SK-N-SH (cell line): ENCODE results near the gene IFITM5. TPM values are rescaled to one million over a fixed set of nuclear protein-coding genes. Genes with fewer than 3 reads are reported as not detected.
A peak's percentile ranks its signal among the peaks of the same experiment; 100 is the strongest.

Source experiments
- CTCF ChIA-PET: fragments of 300-600, 350-600 bp; formaldehyde crosslinking; extraction: SDS; loops from one replicate; lab custom pipeline; 2021; lab: Yijun Ruan, JAX
- POLR2A ChIA-PET: fragments of 350-600 bp; sonication (Branson Sonifier 250); formaldehyde crosslinking; extraction: SDS; loops from one replicate; lab custom pipeline; 2020; ENCODE audit warnings: antibody characterized with exemption, inconsistent platforms; lab: Yijun Ruan, JAX
- DNase-seq: peaks from one replicate; pipeline ENCODE4 v3.0.0; 2012
- H2AFZ ChIP-seq: fragments of 200-600 bp; sonication (generic); 2 replicates; pipeline ENCODE4 v1.8.1; 2016; ENCODE audit warnings: antibody characterized with exemption, mild to moderate bottlenecking, low read depth
- H3F3A ChIP-seq: fragments of 200-600 bp; sonication (generic); replicated peaks from 2 replicates; pipeline ENCODE3; 2016; ENCODE audit warnings: antibody characterized with exemption, mild to moderate bottlenecking; ENCODE audit not compliant: insufficient read depth
- H3K27ac ChIP-seq, 2 experiments: fragments of 200-500 bp in 1 of 2; fragments of 200-600 bp in 1 of 2; sonication (Bioruptor generic) in 1 of 2; sonication (generic), shearing (Covaris generic) in 1 of 2; 2 replicates each; pipeline versions ENCODE4 v1.5.1 to v1.6.1; 2014 to 2016; ENCODE audit warnings: low read depth in 2 of 2, inconsistent platforms in 1 of 2, low read length in 1 of 2, mild to moderate bottlenecking in 1 of 2, mixed read lengths in 1 of 2
- H3K27me3 ChIP-seq: fragments of 200-600 bp; sonication (generic), shearing (Covaris generic); 2 replicates; pipeline ENCODE4 v1.6.1; 2016; ENCODE audit warnings: mixed run types; ENCODE audit not compliant: insufficient read depth
- H3K36me3 ChIP-seq, 2 experiments: fragments of 200-500 bp in 1 of 2; fragments of 200-600 bp in 1 of 2; sonication (Bioruptor generic) in 1 of 2; sonication (generic) in 1 of 2; replicated peaks in 1 of 2; 2 replicates each; pipeline versions ENCODE3 to v1.5.1; 2014 to 2016; ENCODE audit warnings: low read length in 1 of 2, mild to moderate bottlenecking in 1 of 2; ENCODE audit not compliant: insufficient read depth in 2 of 2, control insufficient read depth in 1 of 2
- H3K4me1 ChIP-seq, 2 experiments: fragments of 200-500 bp in 1 of 2; fragments of 200-600 bp in 1 of 2; sonication (Bioruptor generic) in 1 of 2; sonication (generic), shearing (Covaris generic) in 1 of 2; 2 replicates each; pipeline versions ENCODE4 v1.5.1 to v1.6.1; 2014 to 2016; ENCODE audit warnings: low read depth in 1 of 2, low read length in 1 of 2, mixed run types in 1 of 2; ENCODE audit not compliant: insufficient read depth in 2 of 2, control insufficient read depth in 1 of 2
- H3K4me2 ChIP-seq: fragments of 200-600 bp; sonication (generic), shearing (Covaris generic); 2 replicates; pipeline ENCODE4 v1.6.1; 2017; ENCODE audit warnings: mixed run types
- H3K4me3 ChIP-seq, 2 experiments: fragments of 200-500 bp in 1 of 2; fragments of 200-600 bp in 1 of 2; sonication (Bioruptor generic) in 1 of 2; sonication (generic), shearing (Covaris generic) in 1 of 2; 2 replicates each; pipeline versions ENCODE4 v1.5.1 to v1.8.1; 2014 to 2016; ENCODE audit warnings: low read depth in 2 of 2, inconsistent platforms in 1 of 2, low read length in 1 of 2, mild to moderate bottlenecking in 1 of 2, mixed read lengths in 1 of 2, moderate library complexity in 1 of 2
- H3K79me2 ChIP-seq: fragments of 200-600 bp; sonication (generic); 2 replicates; pipeline ENCODE4 v1.8.1; 2017; ENCODE audit warnings: mild to moderate bottlenecking; ENCODE audit not compliant: insufficient read depth
- H3K9ac ChIP-seq: fragments of 200-600 bp; sonication (generic); 2 replicates; pipeline ENCODE4 v1.6.1; 2017; ENCODE audit warnings: mixed run types
- H3K9me2 ChIP-seq: fragments of 200-600 bp; sonication (generic); 2 replicates; pipeline ENCODE4 v1.6.1; 2017; ENCODE audit warnings: mixed run types
- H3K9me3 ChIP-seq: fragments of 200-600 bp; sonication (generic); 2 replicates; pipeline ENCODE4 v1.6.1; 2017; ENCODE audit warnings: mixed run types, mild to moderate bottlenecking, moderate library complexity
- H4K20me1 ChIP-seq: fragments of 200-600 bp; sonication (generic); 2 replicates; pipeline ENCODE4 v1.6.1; 2017; ENCODE audit warnings: mild to moderate bottlenecking, mixed run types; ENCODE audit not compliant: insufficient read depth
- ELF1 ChIP-seq: IDR thresholded peaks from 2 replicates; pipeline ENCODE4 v1.4.0; 2012
- EP300 ChIP-seq, 2 experiments: IDR thresholded peaks; 2 replicates each; pipeline versions ENCODE4 v1.4.0 to v1.6.1; 2012; ENCODE audit warnings: borderline replicate concordance in 1 of 2, low read depth in 1 of 2, low read length in 1 of 2
- FOSL2 ChIP-seq: IDR thresholded peaks from 2 replicates; pipeline ENCODE4 v1.4.0; 2012; ENCODE audit warnings: low read depth, mild to moderate bottlenecking, moderate library complexity, borderline replicate concordance
- FOXJ3 ChIP-seq: sonication (generic); formaldehyde crosslinking; IDR thresholded peaks from 2 replicates; pipeline ENCODE4 v1.5.1; 2020; ENCODE audit warnings: mild to moderate bottlenecking, missing genetic modification reagents
- FOXM1 ChIP-seq: IDR thresholded peaks from 2 replicates; pipeline ENCODE4 v1.4.0; 2012; ENCODE audit warnings: low read depth, mild to moderate bottlenecking
- GATA2 ChIP-seq: sonication (generic); formaldehyde crosslinking; IDR thresholded peaks from 2 replicates; pipeline ENCODE4 v1.5.0; 2020; ENCODE audit warnings: mild to moderate bottlenecking, missing genetic modification reagents
- JUND ChIP-seq: IDR thresholded peaks from 2 replicates; pipeline ENCODE4 v1.4.0; 2012
- MXI1 ChIP-seq: IDR thresholded peaks from 2 replicates; pipeline ENCODE4 v1.6.1; 2012; ENCODE audit warnings: mild to moderate bottlenecking, low read depth, low read length, improper control_type of control experiment
- POLR2AphosphoS5 ChIP-seq: IDR thresholded peaks from 2 replicates; pipeline ENCODE4 v1.6.1; 2012; ENCODE audit warnings: low read depth, low read length
- RAD21 ChIP-seq: IDR thresholded peaks from 2 replicates; pipeline ENCODE4 v1.6.1; 2012; ENCODE audit warnings: mild to moderate bottlenecking, low read length
- SIN3A ChIP-seq: IDR thresholded peaks from 2 replicates; pipeline ENCODE4 v1.6.1; 2012; ENCODE audit warnings: low read depth, mild to moderate bottlenecking, low read length, moderate library complexity, borderline replicate concordance
- SMC3 ChIP-seq: IDR thresholded peaks from 2 replicates; pipeline ENCODE4 v1.6.1; 2012; ENCODE audit warnings: low read depth, low read length, improper control_type of control experiment
- TCF12 ChIP-seq: IDR thresholded peaks from 2 replicates; pipeline ENCODE4 v1.4.0; 2012
- TEAD4 ChIP-seq: IDR thresholded peaks from 2 replicates; pipeline ENCODE4 v1.4.0; 2012; ENCODE audit warnings: mild to moderate bottlenecking, borderline replicate concordance; ENCODE audit not compliant: insufficient read depth
- YY1 ChIP-seq: IDR thresholded peaks from 2 replicates; pipeline ENCODE4 v1.4.0; 2012; ENCODE audit warnings: low read depth, mild to moderate bottlenecking
- WGBS: methylation state at CpG from one replicate; pipeline ENCODE4 v1.1.6; 2017; ENCODE audit warnings: low lambda C conversion rate; 5-methylcytosine and 5-hydroxymethylcytosine counted together
- polyA plus RNA-seq, 3 experiments: library from polyadenylated mRNA; depleted of rRNA; stranded (reverse); fragments of >200 nt; gene quantifications; 2 replicates each; pipeline ENCODE4 v1.2.3, GENCODE V29; 2012
- TF ChIP-seq, protein P1 (sequence below): fragments of 200-600 bp; sonication (generic); IDR thresholded peaks from 2 replicates; pipeline ENCODE4 v1.6.1; 2017; ENCODE audit warnings: antibody characterized with exemption, mild to moderate bottlenecking, moderate library complexity
- TF ChIP-seq, protein P2 (sequence below): IDR thresholded peaks from 2 replicates; pipeline ENCODE4 v1.4.0; 2012; ENCODE audit warnings: low read depth, borderline replicate concordance
- TF ChIP-seq, protein P3 (sequence below): IDR thresholded peaks from 2 replicates; pipeline ENCODE4 v1.4.0; 2012; ENCODE audit warnings: low read depth

The IFITM5 gene
- polyA plus RNA-seq, 1 of the 3 experiments (the other 2 are of a cell fraction): not detected

DNA sequence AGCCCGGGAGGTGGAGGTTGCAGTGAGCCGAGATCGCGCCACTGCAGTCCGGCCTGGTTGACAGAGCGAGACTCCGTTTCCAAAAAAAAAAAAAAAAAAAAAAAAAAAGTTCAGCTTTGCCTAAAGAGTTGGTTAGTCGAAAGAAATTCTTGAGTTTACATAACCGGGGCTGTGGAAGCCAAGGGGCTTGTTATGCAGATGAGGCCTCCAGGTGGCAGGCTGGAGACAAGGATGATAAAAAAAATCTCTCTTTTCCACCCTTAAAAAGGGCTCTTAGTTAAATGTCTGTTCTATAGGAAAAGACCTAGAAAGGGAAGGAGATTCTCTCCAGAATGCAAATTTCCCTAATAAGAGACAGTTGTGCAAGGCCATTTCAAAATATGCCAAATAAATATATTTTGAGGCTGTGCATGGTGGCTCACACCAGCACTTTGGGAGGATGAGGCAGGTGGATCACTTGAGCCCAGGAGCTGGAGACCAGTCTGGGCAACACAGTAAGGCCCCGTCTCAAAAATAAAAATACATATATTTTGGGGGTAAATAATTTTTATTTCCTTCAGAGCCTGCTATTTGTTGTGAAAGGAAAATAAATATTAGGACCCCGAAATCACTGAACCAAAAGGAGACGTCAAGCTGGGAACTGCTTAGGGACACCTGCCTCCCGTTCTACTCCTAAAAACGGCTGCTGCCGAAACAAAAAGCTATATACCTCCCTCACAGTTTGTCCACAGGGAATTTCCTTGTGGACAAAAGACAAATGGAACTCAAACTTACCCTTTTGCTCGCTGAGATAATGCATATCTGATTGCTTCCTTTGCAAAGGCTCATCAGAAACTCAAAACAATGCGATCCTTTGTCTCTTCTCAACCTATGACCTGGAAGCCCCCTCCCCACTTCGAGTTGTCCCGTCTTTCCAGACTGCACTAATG lies 5.9 kb upstream of the IFITM5 start:
- Histone ChIP-seq H3K9me2 (no peaks in the 10 kb centered on the region), H4K20me1 (no peaks in the 10 kb centered on the region), H3K4me3 (no peak overlapping the region), H3F3A (peaks cover 13% of the 10 kb centered on the region), H3K27ac (no peak overlapping the region), H3K9ac (no peak overlapping the region), H3K4me2 (no peak overlapping the region), H3K9me3 (no peaks in the 10 kb centered on the region), H3K36me3 (peaks cover 0 to 3% of the 10 kb centered on the region in 2 experiments), H2AFZ (no peak overlapping the region), H3K4me1 (peaks cover 5 to 6% of the 10 kb centered on the region in 2 experiments; a peak in 1 of 4 replicates), H3K79me2 (peaks cover 11% of the 10 kb centered on the region; the same call in 1 of the 2 replicates), H3K27me3 (no peaks in the 10 kb centered on the region)
- DNase-seq: peak; percentile 82
- 54% methylated on average over 18 of the region's 19 CpGs for WGBS
- TF ChIP-seq ELF1 (no peak), TEAD4 (no peak), RAD21 (peak; percentile 69), JUND (no peak), SMC3 (peak; percentile 77), POLR2AphosphoS5 (no peak)
- TF ChIP-seq, protein P1, sequence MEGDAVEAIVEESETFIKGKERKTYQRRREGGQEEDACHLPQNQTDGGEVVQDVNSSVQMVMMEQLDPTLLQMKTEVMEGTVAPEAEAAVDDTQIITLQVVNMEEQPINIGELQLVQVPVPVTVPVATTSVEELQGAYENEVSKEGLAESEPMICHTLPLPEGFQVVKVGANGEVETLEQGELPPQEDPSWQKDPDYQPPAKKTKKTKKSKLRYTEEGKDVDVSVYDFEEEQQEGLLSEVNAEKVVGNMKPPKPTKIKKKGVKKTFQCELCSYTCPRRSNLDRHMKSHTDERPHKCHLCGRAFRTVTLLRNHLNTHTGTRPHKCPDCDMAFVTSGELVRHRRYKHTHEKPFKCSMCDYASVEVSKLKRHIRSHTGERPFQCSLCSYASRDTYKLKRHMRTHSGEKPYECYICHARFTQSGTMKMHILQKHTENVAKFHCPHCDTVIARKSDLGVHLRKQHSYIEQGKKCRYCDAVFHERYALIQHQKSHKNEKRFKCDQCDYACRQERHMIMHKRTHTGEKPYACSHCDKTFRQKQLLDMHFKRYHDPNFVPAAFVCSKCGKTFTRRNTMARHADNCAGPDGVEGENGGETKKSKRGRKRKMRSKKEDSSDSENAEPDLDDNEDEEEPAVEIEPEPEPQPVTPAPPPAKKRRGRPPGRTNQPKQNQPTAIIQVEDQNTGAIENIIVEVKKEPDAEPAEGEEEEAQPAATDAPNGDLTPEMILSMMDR: peak; percentile 68
- CTCF ChIA-PET: interaction anchor here (0.7 to 3.3 kb wide), 27 partner anchors 10 to 250 kb away, joined by 3 to 24 read pairs (median 4); partner anchors contain the start of gene PTDSS2
- POLR2A ChIA-PET: no interaction called here

DNA sequence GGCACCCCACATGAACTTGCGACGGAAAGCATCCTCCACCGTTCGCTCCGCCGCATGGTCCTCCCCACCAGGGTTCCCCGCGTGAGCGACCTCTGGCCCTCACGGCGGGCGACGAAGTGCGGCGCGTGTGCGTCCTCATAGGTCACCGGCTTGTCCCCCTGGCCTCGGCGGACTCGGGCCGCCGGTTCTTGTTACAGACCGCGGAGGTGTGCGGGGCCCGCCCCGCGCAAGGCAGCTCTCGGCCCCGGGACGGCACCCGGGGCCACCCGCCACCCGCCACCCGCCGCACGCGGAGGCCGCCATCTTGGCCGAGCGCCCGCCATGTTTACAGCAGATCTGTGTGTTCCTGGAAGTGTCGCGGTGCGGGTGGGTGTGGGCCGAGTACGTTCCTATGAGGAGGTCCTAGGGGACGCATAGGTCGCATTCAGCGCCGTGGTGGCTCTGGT lies 4.8 kb upstream of the IFITM5 start:
- no peak overlapping the region for H3K4me2 ChIP-seq
- H3K36me3 ChIP-seq: no peaks in the 10 kb centered on the region
- H3F3A ChIP-seq: peaks cover 4% of the 10 kb centered on the region
- no peaks in the 10 kb centered on the region for H4K20me1 ChIP-seq
- no peaks in the 10 kb centered on the region for H3K27me3 ChIP-seq
- no peak overlapping the region for H2AFZ ChIP-seq
- no peak overlapping the region for H3K4me3 ChIP-seq
- H3K9ac ChIP-seq: no peak overlapping the region
- CTCF ChIA-PET: interaction anchor here (0.9 to 3.3 kb wide), 7 partner anchors 13 to 105 kb away, joined by 3 to 24 read pairs (median 4); no protein-coding TSS in a partner anchor
- WGBS: 83% methylated on average over 44 of the region's 52 CpGs
- no peaks in the 10 kb centered on the region for H3K9me2 ChIP-seq
- DNase-seq: no peak
- H3K79me2 ChIP-seq: peaks cover under 1% of the 10 kb centered on the region; the same call in 1 of the 2 replicates
- POLR2A ChIA-PET: no interaction called here
- no peaks in the 10 kb centered on the region for H3K9me3 ChIP-seq
- H3K27ac ChIP-seq: no peak overlapping the region
- peaks cover 0 to 3% of the 10 kb centered on the region in 2 experiments; a peak in 1 of 4 replicates for H3K4me1 ChIP-seq
- TF ChIP-seq FOXM1 (no peak), MXI1 (no peak), EP300 (IDR thresholded peaks at IDR 0.05; ENCODE audit: borderline replicate concordance in 1 of 2, low read depth in 1 of 2, low read length in 1 of 2) (no peak), FOSL2 (no peak), ELF1 (no peak), POLR2AphosphoS5 (no peak), JUND (no peak), GATA2 (CRISPR knock-in tag) (no peak), SIN3A (no peak), YY1 (no peak), TCF12 (no peak), FOXJ3 (no peak)
- TF ChIP-seq, protein P2, sequence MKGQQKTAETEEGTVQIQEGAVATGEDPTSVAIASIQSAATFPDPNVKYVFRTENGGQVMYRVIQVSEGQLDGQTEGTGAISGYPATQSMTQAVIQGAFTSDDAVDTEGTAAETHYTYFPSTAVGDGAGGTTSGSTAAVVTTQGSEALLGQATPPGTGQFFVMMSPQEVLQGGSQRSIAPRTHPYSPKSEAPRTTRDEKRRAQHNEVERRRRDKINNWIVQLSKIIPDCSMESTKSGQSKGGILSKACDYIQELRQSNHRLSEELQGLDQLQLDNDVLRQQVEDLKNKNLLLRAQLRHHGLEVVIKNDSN: no peak
- TF ChIP-seq, protein P1: no peak
- TF ChIP-seq, protein P3, sequence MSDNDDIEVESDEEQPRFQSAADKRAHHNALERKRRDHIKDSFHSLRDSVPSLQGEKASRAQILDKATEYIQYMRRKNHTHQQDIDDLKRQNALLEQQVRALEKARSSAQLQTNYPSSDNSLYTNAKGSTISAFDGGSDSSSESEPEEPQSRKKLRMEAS: no peak
